ENCODE data around the gene TPRA1.

DNA sequence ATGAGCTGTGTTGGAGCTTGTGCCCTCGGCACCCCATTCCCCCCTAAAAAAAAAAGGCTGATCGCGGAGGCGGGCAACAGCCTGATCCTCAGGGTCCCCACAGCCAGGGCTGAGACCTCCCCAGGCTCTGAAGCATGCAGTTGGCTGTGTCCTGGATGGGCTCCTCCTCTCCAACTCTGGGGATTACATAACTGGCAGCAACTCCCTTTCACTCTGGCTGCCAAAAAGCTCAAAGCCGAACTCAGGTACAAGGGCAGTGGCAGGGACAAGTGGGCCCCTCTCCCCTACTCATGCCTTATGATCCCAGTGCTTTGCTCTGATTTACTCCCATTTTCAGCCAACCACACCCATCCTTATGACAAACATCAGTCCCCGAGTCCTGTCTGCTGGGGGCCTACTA is 18.3 kb downstream of the TPRA1 start:
- TF ChIP-seq, protein P1, sequence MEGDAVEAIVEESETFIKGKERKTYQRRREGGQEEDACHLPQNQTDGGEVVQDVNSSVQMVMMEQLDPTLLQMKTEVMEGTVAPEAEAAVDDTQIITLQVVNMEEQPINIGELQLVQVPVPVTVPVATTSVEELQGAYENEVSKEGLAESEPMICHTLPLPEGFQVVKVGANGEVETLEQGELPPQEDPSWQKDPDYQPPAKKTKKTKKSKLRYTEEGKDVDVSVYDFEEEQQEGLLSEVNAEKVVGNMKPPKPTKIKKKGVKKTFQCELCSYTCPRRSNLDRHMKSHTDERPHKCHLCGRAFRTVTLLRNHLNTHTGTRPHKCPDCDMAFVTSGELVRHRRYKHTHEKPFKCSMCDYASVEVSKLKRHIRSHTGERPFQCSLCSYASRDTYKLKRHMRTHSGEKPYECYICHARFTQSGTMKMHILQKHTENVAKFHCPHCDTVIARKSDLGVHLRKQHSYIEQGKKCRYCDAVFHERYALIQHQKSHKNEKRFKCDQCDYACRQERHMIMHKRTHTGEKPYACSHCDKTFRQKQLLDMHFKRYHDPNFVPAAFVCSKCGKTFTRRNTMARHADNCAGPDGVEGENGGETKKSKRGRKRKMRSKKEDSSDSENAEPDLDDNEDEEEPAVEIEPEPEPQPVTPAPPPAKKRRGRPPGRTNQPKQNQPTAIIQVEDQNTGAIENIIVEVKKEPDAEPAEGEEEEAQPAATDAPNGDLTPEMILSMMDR (IDR thresholded peaks at IDR 0.05): no peak
- no peak for TF ChIP-seq POLR2A (IDR thresholded peaks at IDR 0.05)
